Caco-2 (cell line): ENCODE measurements around the gene CRY2. TPM values are rescaled to one million over a fixed set of nuclear protein-coding genes. Genes with fewer than 3 reads are reported as not detected.
A peak's percentile ranks its signal among the peaks of the same experiment; 100 is the strongest.

ENCODE experiments used
- BruUV-seq: library from RNA; stranded (reverse); fragments of 400-500 nt; replicated peaks from 2 replicates; lab custom pipeline; 2021; lab: Mats Ljungman, UMichigan
- CTCF ChIA-PET: fragments of 300-600 bp; sonication (Branson Sonifier 250); formaldehyde crosslinking; loops from one replicate; lab custom pipeline; 2022; ENCODE audit warnings: antibody characterized with exemption; lab: Charles Lee
- POLR2A ChIA-PET: fragments of 300-600 bp; sonication (Branson Sonifier 250); formaldehyde crosslinking; loops from one replicate; lab custom pipeline; 2022; ENCODE audit warnings: antibody characterized with exemption; lab: Charles Lee
- DNase-seq, 2 experiments: peaks; one replicate each; pipeline versions ENCODE4 v3.0.0 to v3.0.0-alpha.2; 2020 to 2022
- H3K27me3 ChIP-seq: replicated peaks from 2 replicates; pipeline ENCODE4 v1.6.0; 2011; ENCODE audit warnings: low read length; ENCODE audit not compliant: control insufficient read depth, insufficient read depth
- H3K36me3 ChIP-seq: 2 replicates; pipeline ENCODE4 v1.5.1; 2011; ENCODE audit warnings: low read length; ENCODE audit not compliant: control insufficient read depth, insufficient read depth
- H3K4me1 ChIP-seq: fragments of 250-450 bp; sonication (Bioruptor Pico); 2 replicates; pipeline ENCODE4 v1.5.1; 2020; ENCODE audit warnings: mild to moderate bottlenecking
- H3K4me3 ChIP-seq: 2 replicates; pipeline ENCODE4 v1.5.1; 2011; ENCODE audit warnings: low read depth, mild to moderate bottlenecking, control low read depth, low read length
- H3K9me3 ChIP-seq: fragments of 250-450 bp; sonication (Bioruptor Pico); 2 replicates; pipeline ENCODE4 v1.5.1; 2020; ENCODE audit warnings: mild to moderate bottlenecking, moderate library complexity
- H3K27ac Mint-ChIP-seq: one replicate; pipeline ENCODE4 v1.8.0; 2022; ENCODE audit warnings: mixed read lengths; ENCODE audit not compliant: unreplicated experiment
- H3K27me3 Mint-ChIP-seq: one replicate; pipeline ENCODE4 v1.8.0; 2022; ENCODE audit warnings: mixed read lengths; ENCODE audit not compliant: insufficient read depth, unreplicated experiment
- H3K36me3 Mint-ChIP-seq: one replicate; pipeline ENCODE4 v1.8.0; 2022; ENCODE audit warnings: mild to moderate bottlenecking, mixed read lengths; ENCODE audit not compliant: insufficient read depth, unreplicated experiment
- H3K4me1 Mint-ChIP-seq: one replicate; pipeline ENCODE4 v1.8.0; 2022; ENCODE audit warnings: low read depth, mixed read lengths; ENCODE audit not compliant: unreplicated experiment
- H3K4me3 Mint-ChIP-seq: one replicate; pipeline ENCODE4 v1.8.0; 2022; ENCODE audit warnings: mild to moderate bottlenecking, moderate library complexity, mixed read lengths; ENCODE audit not compliant: unreplicated experiment
- H3K9me3 Mint-ChIP-seq: one replicate; pipeline ENCODE4 v1.8.0; 2022; ENCODE audit warnings: mixed read lengths; ENCODE audit not compliant: unreplicated experiment
- intact Hi-C: fragments of 100-400 bp; cut with micrococcal nuclease; formaldehyde crosslinking; loops from one replicate; pipeline ENCODE4 v1.10.0; 2022; ENCODE audit not compliant: unreplicated experiment
- total RNA-seq: library from RNA; stranded (reverse); gene quantifications from 2 replicates; pipeline ENCODE4 v1.2.3, GENCODE V29; 2022
- TF ChIP-seq, protein P1 (sequence below), 2 experiments: fragments of 200-600 bp in 1 of 2; IDR thresholded peaks; 1 replicate in 1 of 2; 2 replicates in 1 of 2; pipeline versions ENCODE4 v1.5.1 to v1.8.0; 2011 to 2022; ENCODE audit warnings: antibody characterized with exemption in 1 of 2, control low read depth in 1 of 2, inconsistent platforms in 1 of 2, low read depth in 1 of 2, low read length in 1 of 2, mild to moderate bottlenecking in 1 of 2, moderate library complexity in 1 of 2; ENCODE audit not compliant: insufficient read depth in 1 of 2, severe bottlenecking in 1 of 2, unreplicated experiment in 1 of 2

CRY2 gene
- total RNA-seq, 1 experiment from 2014 or later = 28.5 TPM

DNA sequence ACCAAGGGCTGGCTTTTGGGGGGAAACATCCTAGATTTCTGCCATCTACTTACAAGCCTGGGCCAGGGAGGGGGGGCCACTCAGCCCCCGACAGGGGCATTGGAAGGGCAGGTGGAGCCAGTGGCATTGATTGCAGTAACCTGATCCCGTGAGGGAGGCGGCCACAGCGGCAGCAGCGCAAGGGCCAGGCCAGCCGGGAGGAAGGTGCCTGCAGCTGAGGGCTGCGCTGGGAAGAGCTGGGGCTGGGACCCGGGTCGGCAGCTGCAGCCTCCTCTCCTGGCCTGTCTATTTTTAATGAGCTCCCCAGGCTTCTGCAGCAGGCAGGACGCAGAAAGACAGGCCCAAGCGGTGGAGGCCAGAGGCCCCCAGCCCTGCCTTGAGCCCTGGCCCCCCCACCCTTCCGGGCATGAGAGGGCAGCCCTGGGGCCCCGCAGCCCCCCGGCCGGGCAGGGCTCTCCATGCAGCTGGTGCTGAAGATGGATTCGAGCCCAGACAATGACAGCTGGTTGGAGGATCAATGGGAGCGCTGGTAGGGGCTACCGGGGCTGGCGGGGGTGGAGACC is 49.2 kb downstream of the CRY2 start:
- intact Hi-C loops = no loop called here
- H3K4me3 Mint-ChIP-seq = no peak overlapping the region
- no peak overlapping the region for H3K27ac Mint-ChIP-seq
- no peak overlapping the region for H3K4me3 ChIP-seq
- no peaks in the 10 kb centered on the region for H3K9me3 ChIP-seq
- no peaks in the 10 kb centered on the region for H3K27me3 ChIP-seq
- peaks cover 14% of the 10 kb centered on the region for H3K4me1 Mint-ChIP-seq
- peaks cover 10% of the 10 kb centered on the region for H3K4me1 ChIP-seq
- POLR2A ChIA-PET = no interaction called here
- BruUV-seq = no TSS peak
- no peaks in the 10 kb centered on the region for H3K36me3 ChIP-seq
- TF ChIP-seq, protein P1, sequence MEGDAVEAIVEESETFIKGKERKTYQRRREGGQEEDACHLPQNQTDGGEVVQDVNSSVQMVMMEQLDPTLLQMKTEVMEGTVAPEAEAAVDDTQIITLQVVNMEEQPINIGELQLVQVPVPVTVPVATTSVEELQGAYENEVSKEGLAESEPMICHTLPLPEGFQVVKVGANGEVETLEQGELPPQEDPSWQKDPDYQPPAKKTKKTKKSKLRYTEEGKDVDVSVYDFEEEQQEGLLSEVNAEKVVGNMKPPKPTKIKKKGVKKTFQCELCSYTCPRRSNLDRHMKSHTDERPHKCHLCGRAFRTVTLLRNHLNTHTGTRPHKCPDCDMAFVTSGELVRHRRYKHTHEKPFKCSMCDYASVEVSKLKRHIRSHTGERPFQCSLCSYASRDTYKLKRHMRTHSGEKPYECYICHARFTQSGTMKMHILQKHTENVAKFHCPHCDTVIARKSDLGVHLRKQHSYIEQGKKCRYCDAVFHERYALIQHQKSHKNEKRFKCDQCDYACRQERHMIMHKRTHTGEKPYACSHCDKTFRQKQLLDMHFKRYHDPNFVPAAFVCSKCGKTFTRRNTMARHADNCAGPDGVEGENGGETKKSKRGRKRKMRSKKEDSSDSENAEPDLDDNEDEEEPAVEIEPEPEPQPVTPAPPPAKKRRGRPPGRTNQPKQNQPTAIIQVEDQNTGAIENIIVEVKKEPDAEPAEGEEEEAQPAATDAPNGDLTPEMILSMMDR (IDR thresholded peaks at IDR 0.05; ENCODE audit: insufficient read depth in 1 of 2, low read depth in 1 of 2, low read length in 1 of 2, severe bottlenecking in 1 of 2, unreplicated experiment in 1 of 2) = no peak
- H3K9me3 Mint-ChIP-seq = no peaks in the 10 kb centered on the region
- H3K36me3 Mint-ChIP-seq = peaks cover 4% of the 10 kb centered on the region
- CTCF ChIA-PET = interaction anchor here (0.6 to 1.3 kb wide), 2 partner anchors 21 to 257 kb away, joined by 3 to 5 read pairs; partner anchors contain the start of gene PEX16
- peaks cover 4% of the 10 kb centered on the region for H3K27me3 Mint-ChIP-seq
- no peak for DNase-seq

DNA sequence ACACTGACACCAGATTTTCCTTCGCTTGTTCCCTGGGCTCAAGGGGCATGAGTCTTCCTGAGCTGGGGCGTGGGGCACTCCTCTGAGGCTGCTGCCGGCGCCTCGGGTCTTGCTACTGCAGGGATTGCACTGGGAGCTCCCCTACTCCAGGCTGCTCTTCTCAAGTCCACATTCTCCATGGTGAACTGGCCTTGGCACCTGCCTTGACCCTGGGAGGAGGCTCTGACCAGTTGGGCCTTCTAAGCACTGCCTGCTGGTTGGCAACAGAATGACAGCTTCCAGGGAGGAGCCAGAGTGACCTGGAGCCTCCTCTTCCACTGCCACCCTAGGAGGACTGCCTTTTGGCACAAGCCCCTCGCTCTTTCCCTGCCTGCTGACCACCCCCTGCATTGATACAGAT is 50.3 kb downstream of the CRY2 start:
- Histone ChIP-seq H3K27me3 (no peaks in the 10 kb centered on the region), H3K4me3 (no peak overlapping the region), H3K36me3 (no peaks in the 10 kb centered on the region), H3K4me1 (peaks cover 10% of the 10 kb centered on the region), H3K9me3 (no peaks in the 10 kb centered on the region)
- ChIA-PET POLR2A (no interaction called here), CTCF (no interaction called here)
- Mint-ChIP-seq H3K27me3 (peaks cover 4% of the 10 kb centered on the region), H3K27ac (no peak overlapping the region), H3K36me3 (peaks cover 4% of the 10 kb centered on the region), H3K4me3 (no peak overlapping the region), H3K4me1 (peaks cover 14% of the 10 kb centered on the region), H3K9me3 (no peaks in the 10 kb centered on the region)
- TF ChIP-seq, protein P1 (IDR thresholded peaks at IDR 0.05; ENCODE audit: insufficient read depth in 1 of 2, low read depth in 1 of 2, low read length in 1 of 2, severe bottlenecking in 1 of 2, unreplicated experiment in 1 of 2) = no peak
- no TSS peak for BruUV-seq
- intact Hi-C loops = no loop called here
- DNase-seq = no peak

DNA sequence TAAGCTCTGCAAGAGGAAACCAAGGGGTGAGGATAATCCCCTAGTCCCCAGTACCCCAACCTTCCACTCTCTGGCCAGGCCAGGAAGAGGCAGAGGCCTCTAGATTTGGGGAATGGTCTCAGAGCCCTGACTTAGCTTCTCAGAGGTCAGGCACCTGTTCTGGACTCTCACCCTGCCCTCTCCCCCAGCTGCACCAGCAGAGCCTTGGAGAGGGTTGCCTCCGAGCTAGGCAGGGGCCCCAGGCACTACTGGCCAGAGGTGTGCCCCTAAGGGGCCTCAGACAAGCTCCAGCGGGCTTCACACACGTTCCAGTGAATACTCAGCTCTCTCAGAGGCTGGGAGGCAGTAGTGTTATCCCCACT is 51.8 kb downstream of the CRY2 start:
- DNase-seq = no peak
- H3K36me3 Mint-ChIP-seq = peaks cover 18% of the 10 kb centered on the region
- no peaks in the 10 kb centered on the region for H3K36me3 ChIP-seq
- POLR2A ChIA-PET = interaction anchor here (0.7 to 1.0 kb wide), 2 partner anchors 19 to 23 kb away, joined by 4 read pairs; partner anchors contain the start of genes LARGE2 and PEX16
- H3K9me3 ChIP-seq = no peaks in the 10 kb centered on the region
- peak overlapping the region; percentile 67 for H3K4me3 ChIP-seq
- TF ChIP-seq, protein P1 (IDR thresholded peaks at IDR 0.05; ENCODE audit: insufficient read depth in 1 of 2, low read depth in 1 of 2, low read length in 1 of 2, severe bottlenecking in 1 of 2, unreplicated experiment in 1 of 2) = no peak
- CTCF ChIA-PET = interaction anchor here (0.6 to 1.1 kb wide), 2 partner anchors 19 to 493 kb away, joined by 4 read pairs; partner anchors contain the start of gene CHRM4
- no peaks in the 10 kb centered on the region for H3K27me3 ChIP-seq
- peak overlapping the region; percentile 84 for H3K27ac Mint-ChIP-seq
- peaks cover 8% of the 10 kb centered on the region for H3K4me1 Mint-ChIP-seq
- intact Hi-C loops = loop anchor here (1.0 kb wide), 2 partner anchors 14 to 23 kb away; partner anchors contain the start of genes LARGE2 and MAPK8IP1
- peaks cover 4% of the 10 kb centered on the region for H3K27me3 Mint-ChIP-seq
- no TSS peak for BruUV-seq
- H3K4me3 Mint-ChIP-seq = peak overlapping the region; percentile 77
- H3K4me1 ChIP-seq = peaks cover 10% of the 10 kb centered on the region
- no peaks in the 10 kb centered on the region for H3K9me3 Mint-ChIP-seq
